ENCODE results near the gene DUSP23.

Gene DUSP23

DNA sequence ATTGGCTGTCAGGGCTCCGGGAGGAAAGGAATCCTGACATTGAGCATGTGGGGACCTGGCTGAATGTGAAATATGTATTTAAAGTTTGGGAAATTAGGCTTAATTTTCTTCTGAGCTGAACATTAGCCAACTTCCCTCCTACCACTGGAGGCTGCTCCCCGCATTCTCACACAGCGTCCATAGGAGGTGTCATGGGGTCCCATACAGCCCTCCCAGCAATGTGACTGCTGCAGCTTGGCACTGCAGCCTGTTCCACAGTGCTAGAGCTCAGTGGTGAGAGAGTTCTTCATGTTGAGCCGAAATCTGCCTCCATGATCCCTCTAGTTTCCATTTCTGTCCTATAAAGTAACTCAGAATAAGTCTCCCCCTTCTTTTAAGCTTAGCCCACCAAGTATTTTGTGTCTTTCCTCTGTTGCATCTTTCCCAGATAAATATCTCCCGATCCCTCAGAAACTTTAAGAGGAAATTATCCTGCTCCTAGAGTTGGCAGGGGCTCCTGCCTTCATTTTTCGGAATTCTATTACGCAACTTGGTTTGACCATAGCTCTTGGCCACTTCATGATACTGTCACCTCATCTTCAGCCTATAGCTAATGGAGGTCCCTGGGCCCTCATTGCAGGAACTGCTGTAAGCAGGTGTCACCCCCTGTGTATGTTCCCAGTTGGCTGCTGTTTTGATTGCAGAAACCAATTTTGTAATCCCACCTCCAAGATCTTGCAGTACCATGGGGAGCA lies 23.4 kb downstream of the DUSP23 start:
- Histone ChIP-seq H3K4me1 (ENCODE audit: control insufficient read depth, insufficient read depth, low read length) (no peaks in the 10 kb centered on the region), H3K27me3 (ENCODE audit: control insufficient read depth, insufficient read depth, low read length) (no peaks in the 10 kb centered on the region)

DNA sequence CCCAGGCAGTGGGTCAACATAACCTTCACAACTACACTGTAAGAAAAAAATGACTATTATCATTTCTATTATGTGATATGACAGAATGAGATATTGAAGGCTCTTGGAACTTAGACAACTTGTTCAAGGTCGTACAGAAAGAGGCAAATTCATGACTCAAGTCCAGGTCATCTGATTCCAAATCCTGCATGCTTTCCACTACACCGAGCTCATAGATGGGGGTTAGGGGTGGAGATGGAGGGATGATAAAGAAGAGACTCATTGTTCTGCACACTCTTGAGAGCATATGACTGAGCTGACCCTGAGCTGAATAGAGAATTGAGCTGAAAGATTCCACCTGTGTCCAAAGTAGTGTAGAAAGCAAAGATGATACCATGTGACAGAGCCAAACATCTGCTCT lies 24.2 kb downstream of the DUSP23 start:
- no peaks in the 10 kb centered on the region for H3K9me3 ChIP-seq (ENCODE audit: control insufficient read depth, insufficient read depth, low read length)
- no peak overlapping the region for H3K9ac ChIP-seq (ENCODE audit: low read depth, low read length)
- H3K36me3 ChIP-seq (ENCODE audit: control insufficient read depth, insufficient read depth, low read length), result no peaks in the 10 kb centered on the region
- no peak overlapping the region for H3K4me3 ChIP-seq (ENCODE audit: low read depth, low read length)
- H3K4me1 ChIP-seq (ENCODE audit: control insufficient read depth, insufficient read depth, low read length), result no peaks in the 10 kb centered on the region
- H3K27ac ChIP-seq (ENCODE audit: low read depth, low read length), result no peak overlapping the region
- H3K27me3 ChIP-seq (ENCODE audit: control insufficient read depth, insufficient read depth, low read length), result no peaks in the 10 kb centered on the region

More for the DNA sequence above, 23.4 kb downstream of the DUSP23 start:
- no peak overlapping the region for H3K9ac ChIP-seq (ENCODE audit: low read depth, low read length)
- no peaks in the 10 kb centered on the region for H3K9me3 ChIP-seq (ENCODE audit: control insufficient read depth, insufficient read depth, low read length)
- no peaks in the 10 kb centered on the region for H3K36me3 ChIP-seq (ENCODE audit: control insufficient read depth, insufficient read depth, low read length)
- H3K27ac ChIP-seq (ENCODE audit: low read depth, low read length), result no peak overlapping the region
- no peak overlapping the region for H3K4me3 ChIP-seq (ENCODE audit: low read depth, low read length)

DNA sequence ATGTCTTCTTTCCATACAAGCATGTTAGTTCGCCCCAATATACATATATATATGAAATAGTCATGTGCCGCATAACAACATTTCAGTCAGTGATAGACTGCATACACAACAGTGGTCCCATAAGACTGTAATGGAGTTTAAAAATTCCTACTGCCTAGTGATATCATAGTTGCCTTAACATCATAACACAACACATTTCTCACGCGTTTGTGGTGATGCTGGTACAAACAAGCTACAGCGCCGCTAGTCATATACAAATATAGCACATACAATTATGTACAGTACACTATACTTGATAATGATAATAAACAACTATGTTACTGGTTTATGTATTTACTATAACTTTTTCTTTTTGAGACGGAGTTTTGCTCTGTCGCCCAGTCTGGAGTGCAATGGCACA lies 35.2 kb downstream of the DUSP23 start:
- Histone ChIP-seq H3K27ac (ENCODE audit: low read depth, low read length) (no peak overlapping the region), H3K27me3 (ENCODE audit: control insufficient read depth, insufficient read depth, low read length) (no peaks in the 10 kb centered on the region), H3K36me3 (ENCODE audit: control insufficient read depth, insufficient read depth, low read length) (no peaks in the 10 kb centered on the region), H3K9ac (ENCODE audit: low read depth, low read length) (no peak overlapping the region), H3K9me3 (ENCODE audit: control insufficient read depth, insufficient read depth, low read length) (no peaks in the 10 kb centered on the region), H3K4me1 (ENCODE audit: control insufficient read depth, insufficient read depth, low read length) (no peaks in the 10 kb centered on the region), H3K4me3 (ENCODE audit: low read depth, low read length) (no peak overlapping the region)

DNA sequence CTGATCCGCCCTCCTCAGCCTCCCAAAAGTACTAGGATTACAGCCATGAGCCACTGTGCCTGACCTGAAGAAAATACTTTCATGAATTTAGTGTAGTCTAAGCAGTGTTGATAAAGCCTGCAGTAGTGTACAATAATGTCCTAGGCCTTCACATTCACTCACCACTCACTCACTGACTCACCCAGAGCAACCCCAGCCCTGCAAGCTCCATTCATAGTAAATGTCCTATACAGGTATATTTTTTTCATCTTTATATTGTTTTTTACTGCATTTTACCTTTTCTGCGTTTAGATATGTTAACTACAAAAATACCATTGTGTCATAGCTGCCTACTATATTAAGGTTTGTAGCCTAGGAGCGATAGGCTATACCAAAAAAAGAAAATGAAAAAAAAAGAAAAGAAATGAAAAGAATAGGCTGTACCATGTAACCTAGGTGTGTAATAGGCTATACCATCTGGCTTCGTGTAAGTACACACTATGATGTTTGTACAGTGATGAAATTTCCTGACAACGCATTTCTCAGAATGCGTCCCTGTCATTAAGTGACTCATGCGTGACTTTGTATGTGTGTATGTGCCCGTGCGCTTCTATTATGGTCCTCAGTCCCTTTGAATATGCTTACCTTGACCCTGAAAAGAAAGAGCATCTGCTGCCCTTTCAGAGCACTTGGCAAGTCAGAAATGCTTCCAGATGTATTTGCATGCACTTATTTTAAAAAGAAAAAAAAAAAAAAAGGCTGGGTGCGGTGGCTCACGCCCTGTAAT lies 36.7 kb downstream of the DUSP23 start:
- H3K9me3 ChIP-seq (ENCODE audit: control insufficient read depth, insufficient read depth, low read length), result no peaks in the 10 kb centered on the region
- no peak overlapping the region for H3K4me3 ChIP-seq (ENCODE audit: low read depth, low read length)
- peaks cover 5% of the 10 kb centered on the region; the same call in 1 of the 2 replicates for H3K27me3 ChIP-seq (ENCODE audit: control insufficient read depth, insufficient read depth, low read length)
- no peaks in the 10 kb centered on the region for H3K36me3 ChIP-seq (ENCODE audit: control insufficient read depth, insufficient read depth, low read length)
- no peaks in the 10 kb centered on the region for H3K4me1 ChIP-seq (ENCODE audit: control insufficient read depth, insufficient read depth, low read length)
- no peak overlapping the region for H3K9ac ChIP-seq (ENCODE audit: low read depth, low read length)
- no peak overlapping the region for H3K27ac ChIP-seq (ENCODE audit: low read depth, low read length)

DNA sequence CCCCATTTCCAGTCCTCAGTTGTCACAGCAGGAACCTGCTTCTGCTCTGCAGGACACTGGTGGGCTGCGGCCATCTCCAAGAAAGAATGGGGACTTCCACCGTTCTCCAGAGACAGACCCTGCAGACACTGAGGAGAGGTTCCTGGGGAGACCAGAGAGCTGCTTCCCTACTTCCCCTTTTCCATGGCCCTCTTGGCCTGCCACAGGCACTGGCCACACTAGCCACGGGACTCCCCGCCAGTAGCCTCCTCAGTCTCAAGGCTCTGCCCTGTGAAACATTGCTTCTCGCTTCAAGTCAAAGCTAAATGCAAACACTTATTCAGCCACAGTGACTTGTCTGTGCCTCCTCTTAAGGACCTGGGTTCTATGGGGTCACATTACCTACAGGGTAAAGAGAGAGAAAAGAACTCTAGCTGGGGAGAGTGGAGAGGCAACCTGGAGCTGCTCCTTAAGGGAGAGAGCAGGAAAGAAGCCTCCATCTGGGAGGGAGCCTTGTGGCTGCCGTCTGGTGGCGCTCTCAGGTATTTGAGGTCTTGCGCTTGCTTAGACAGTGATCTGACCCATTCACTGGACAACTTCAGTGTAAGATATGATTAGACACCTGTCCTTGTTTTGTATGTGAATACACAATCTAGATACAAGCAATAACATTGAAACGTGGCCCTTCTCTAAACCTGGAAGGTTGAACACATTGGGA lies 40.6 kb downstream of the DUSP23 start:
- Histone ChIP-seq H3K4me3 (ENCODE audit: low read depth, low read length) (no peak overlapping the region), H3K27ac (ENCODE audit: low read depth, low read length) (no peak overlapping the region), H3K4me1 (ENCODE audit: control insufficient read depth, insufficient read depth, low read length) (no peaks in the 10 kb centered on the region), H3K9ac (ENCODE audit: low read depth, low read length) (no peak overlapping the region), H3K36me3 (ENCODE audit: control insufficient read depth, insufficient read depth, low read length) (no peaks in the 10 kb centered on the region), H3K27me3 (ENCODE audit: control insufficient read depth, insufficient read depth, low read length) (peaks cover 15% of the 10 kb centered on the region; the same call in 1 of the 2 replicates), H3K9me3 (ENCODE audit: control insufficient read depth, insufficient read depth, low read length) (no peaks in the 10 kb centered on the region)

DNA sequence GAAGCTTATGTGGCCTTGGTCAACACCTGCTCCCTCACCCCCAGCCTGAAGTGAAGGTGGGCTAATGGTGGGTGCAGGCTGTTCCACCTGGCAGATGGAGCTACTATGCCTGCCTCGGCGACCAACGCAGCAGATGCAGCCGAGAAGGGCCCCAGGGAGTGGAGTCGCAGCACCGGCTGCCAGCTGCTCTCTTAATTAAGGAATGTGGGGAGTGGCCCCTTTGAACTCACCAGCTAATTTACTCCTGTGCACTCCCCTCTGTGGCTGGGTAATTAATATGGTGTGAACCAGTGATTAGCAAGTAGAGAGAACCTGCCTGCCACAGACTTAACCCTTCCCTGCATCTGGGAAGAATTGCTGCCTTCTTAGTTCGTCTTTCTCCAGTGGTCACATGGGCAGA lies 42.6 kb downstream of the DUSP23 start:
- H3K4me1 ChIP-seq (ENCODE audit: control insufficient read depth, insufficient read depth, low read length), result no peaks in the 10 kb centered on the region
- H3K4me3 ChIP-seq (ENCODE audit: low read depth, low read length), result no peak overlapping the region
- no peak overlapping the region for H3K9ac ChIP-seq (ENCODE audit: low read depth, low read length)
- no peak overlapping the region for H3K27ac ChIP-seq (ENCODE audit: low read depth, low read length)
- H3K36me3 ChIP-seq (ENCODE audit: control insufficient read depth, insufficient read depth, low read length), result no peaks in the 10 kb centered on the region
- peaks cover 19% of the 10 kb centered on the region; the same call in 1 of the 2 replicates for H3K27me3 ChIP-seq (ENCODE audit: control insufficient read depth, insufficient read depth, low read length)
- no peaks in the 10 kb centered on the region for H3K9me3 ChIP-seq (ENCODE audit: control insufficient read depth, insufficient read depth, low read length)

DNA sequence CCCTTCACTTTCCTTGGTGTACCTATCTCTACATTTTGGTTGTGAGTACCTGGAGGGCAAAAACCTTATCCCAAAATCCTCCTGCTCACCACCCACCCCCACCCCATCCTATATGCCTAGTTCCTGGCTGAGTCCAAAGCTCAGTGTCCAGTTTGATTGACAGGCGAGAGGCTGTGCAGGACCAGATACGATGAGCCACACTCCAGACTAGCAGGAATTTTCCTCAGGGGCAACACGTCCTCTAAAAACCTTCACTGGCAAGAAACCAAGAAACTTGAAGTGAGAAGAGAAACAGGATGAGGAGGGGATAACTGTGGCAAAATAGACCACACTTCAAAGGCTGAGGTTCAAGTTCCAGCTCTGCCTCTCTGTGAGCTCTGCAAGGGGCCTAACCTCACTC lies 44.8 kb downstream of the DUSP23 start:
- no peak overlapping the region for H3K9ac ChIP-seq (ENCODE audit: low read depth, low read length)
- H3K36me3 ChIP-seq (ENCODE audit: control insufficient read depth, insufficient read depth, low read length), result no peaks in the 10 kb centered on the region
- H3K9me3 ChIP-seq (ENCODE audit: control insufficient read depth, insufficient read depth, low read length), result no peaks in the 10 kb centered on the region
- H3K4me3 ChIP-seq (ENCODE audit: low read depth, low read length), result no peak overlapping the region
- H3K27ac ChIP-seq (ENCODE audit: low read depth, low read length), result no peak overlapping the region
- H3K27me3 ChIP-seq (ENCODE audit: control insufficient read depth, insufficient read depth, low read length), result peaks cover 31% of the 10 kb centered on the region
- no peaks in the 10 kb centered on the region for H3K4me1 ChIP-seq (ENCODE audit: control insufficient read depth, insufficient read depth, low read length)

DNA sequence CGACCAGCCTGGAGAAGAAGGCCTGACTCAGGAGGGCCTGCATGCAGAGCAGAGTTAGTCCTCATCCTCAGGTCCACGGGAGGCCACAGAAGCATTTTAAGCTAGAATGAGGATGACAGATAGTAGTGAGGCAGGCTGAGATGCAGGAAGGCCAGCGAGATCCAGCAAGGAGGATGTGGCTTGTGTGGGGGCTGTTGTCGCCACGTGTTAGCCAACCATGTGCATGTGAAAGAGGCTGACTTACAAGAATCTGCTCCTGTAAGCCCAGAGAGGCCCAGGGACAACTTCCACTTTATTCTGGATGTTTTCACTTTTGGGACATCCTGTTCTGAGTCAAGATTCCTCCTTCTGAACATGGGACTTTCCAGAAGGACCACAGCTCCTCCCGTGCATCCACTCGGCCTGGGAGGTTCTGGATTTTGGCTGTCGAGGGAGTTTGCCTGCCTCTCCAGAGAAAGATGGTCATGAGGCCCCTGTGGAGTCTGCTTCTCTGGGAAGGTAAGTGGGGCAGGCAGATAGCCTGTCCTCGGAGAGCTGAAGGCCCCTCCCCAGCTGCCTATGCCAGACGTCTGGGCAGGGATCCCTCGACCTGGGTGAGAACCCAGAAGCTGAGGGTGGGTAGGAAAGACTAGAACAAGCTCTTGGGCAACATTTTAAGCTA lies 45.8 kb downstream of the DUSP23 start, which contains the start of gene SLAMF8:
SLAMF8 (plus strand) TSS at position 433 of the 661 bp plus-strand sequence; CDS start at position 459, 26 bp downstream.
- no peaks in the 10 kb centered on the region for H3K36me3 ChIP-seq (ENCODE audit: control insufficient read depth, insufficient read depth, low read length)
- peaks cover 38% of the 10 kb centered on the region for H3K27me3 ChIP-seq (ENCODE audit: control insufficient read depth, insufficient read depth, low read length)
- no peaks in the 10 kb centered on the region for H3K9me3 ChIP-seq (ENCODE audit: control insufficient read depth, insufficient read depth, low read length)
- H3K27ac ChIP-seq (ENCODE audit: low read depth, low read length), result no peak within 1 kb of the TSS
- no peak within 1 kb of the TSS for H3K4me3 ChIP-seq (ENCODE audit: low read depth, low read length)
- H3K4me1 ChIP-seq (ENCODE audit: control insufficient read depth, insufficient read depth, low read length), result peaks cover 2% of the 10 kb centered on the region; the same call in 1 of the 2 replicates
- H3K9ac ChIP-seq (ENCODE audit: low read depth, low read length), result no peak within 1 kb of the TSS

DNA sequence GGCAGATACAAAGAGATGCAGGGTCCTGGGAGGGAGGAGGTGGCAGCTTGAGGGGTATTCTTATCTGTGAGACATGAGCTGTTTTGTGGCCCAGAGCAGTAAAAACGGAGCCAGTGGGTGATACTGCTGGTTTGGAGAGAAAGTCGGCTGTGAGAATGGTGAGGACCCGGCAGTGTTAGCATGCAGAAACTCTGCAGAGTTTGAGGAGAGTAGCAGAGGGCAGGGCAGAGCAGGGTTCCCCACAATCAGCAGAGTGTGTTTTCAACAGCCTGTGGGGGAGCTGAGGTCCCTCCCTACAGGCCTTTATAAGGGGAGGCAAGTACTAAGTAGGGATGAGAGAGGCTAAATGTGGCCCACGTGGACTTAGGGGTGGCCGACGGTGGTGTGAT lies 46.3 kb downstream of the DUSP23 start:
- H3K36me3 ChIP-seq (ENCODE audit: control insufficient read depth, insufficient read depth, low read length), result no peaks in the 10 kb centered on the region

DNA sequence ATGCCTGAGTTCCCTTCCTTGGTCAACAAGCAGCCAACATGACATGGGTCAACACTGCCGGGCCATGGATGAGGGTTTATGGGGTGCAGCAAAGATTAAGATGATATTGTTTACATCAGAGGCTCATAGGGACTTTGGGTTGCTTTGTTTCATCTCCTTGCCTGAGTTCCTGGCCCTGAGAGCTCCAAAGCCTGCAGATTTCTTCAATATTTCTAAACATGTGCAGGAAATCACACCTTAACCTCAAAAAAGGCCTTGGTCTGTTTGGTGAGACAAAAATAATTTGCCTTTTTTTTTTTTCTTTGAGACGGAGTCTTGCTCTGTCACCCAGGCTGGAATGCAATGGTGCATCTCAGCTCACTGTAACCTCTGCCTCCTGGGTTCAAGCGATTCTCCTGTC lies 46.8 kb downstream of the DUSP23 start:
- Histone ChIP-seq H3K27ac (ENCODE audit: low read depth, low read length) (no peak overlapping the region), H3K4me3 (ENCODE audit: low read depth, low read length) (no peak overlapping the region), H3K9ac (ENCODE audit: low read depth, low read length) (no peak overlapping the region), H3K36me3 (ENCODE audit: control insufficient read depth, insufficient read depth, low read length) (no peaks in the 10 kb centered on the region), H3K9me3 (ENCODE audit: control insufficient read depth, insufficient read depth, low read length) (no peaks in the 10 kb centered on the region), H3K27me3 (ENCODE audit: control insufficient read depth, insufficient read depth, low read length) (peaks cover 32% of the 10 kb centered on the region), H3K4me1 (ENCODE audit: control insufficient read depth, insufficient read depth, low read length) (peaks cover 10% of the 10 kb centered on the region; the same call in 1 of the 2 replicates)

More for the DNA sequence above, 46.3 kb downstream of the DUSP23 start:
- no peak overlapping the region for H3K9ac ChIP-seq (ENCODE audit: low read depth, low read length)
- no peak overlapping the region for H3K27ac ChIP-seq (ENCODE audit: low read depth, low read length)
- H3K9me3 ChIP-seq (ENCODE audit: control insufficient read depth, insufficient read depth, low read length), result no peaks in the 10 kb centered on the region
- H3K4me3 ChIP-seq (ENCODE audit: low read depth, low read length), result no peak overlapping the region
- peaks cover 36% of the 10 kb centered on the region for H3K27me3 ChIP-seq (ENCODE audit: control insufficient read depth, insufficient read depth, low read length)
- H3K4me1 ChIP-seq (ENCODE audit: control insufficient read depth, insufficient read depth, low read length), result peaks cover 8% of the 10 kb centered on the region; the same call in 1 of the 2 replicates

Data from HUES48 (cell line).